ENCODE data around the gene ANGPTL7. TPM values are rescaled to one million over a fixed set of nuclear protein-coding genes. Genes with fewer than 3 reads are reported as not detected.

ANGPTL7 gene
- total and polyA plus RNA-seq, 10 donors, result 0.18 to 1.7 TPM; not detected in 8

DNA sequence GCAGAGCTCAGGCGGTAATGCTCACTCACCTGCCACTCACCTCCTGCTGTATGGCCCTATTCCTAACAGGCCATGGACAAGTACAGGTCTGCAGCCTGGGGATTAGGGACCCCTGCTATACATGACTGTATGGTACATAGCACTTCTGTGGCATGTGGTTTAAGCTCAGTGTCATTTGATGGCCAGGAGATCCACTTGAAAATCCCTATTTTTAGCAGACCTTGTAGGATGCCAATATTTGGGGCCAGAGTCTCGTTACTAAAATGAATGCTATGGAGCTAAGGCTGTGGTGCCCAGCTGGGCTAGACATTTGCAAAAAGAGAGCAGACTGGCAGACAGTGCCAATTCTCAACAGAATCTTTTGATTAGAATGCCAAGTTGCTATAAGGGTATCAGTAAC, 1.7 kb upstream of the ANGPTL7 start:
- H3K9me3 ChIP-seq, result no peaks in the 10 kb centered on the region
- no peak for DNase-seq
- no peak for TF ChIP-seq CTCF (IDR thresholded peaks at IDR 0.05 in 8 of 11, conservative IDR thresholded peaks at IDR 0.05 in 3 of 11)
- no peak for TF ChIP-seq POLR2A (IDR thresholded peaks at IDR 0.05)
- no peak for TF ChIP-seq POLR2AphosphoS5 (IDR thresholded peaks at IDR 0.05)
- intact Hi-C loops (cut with DNase I; ENCODE audit: low total_unique reads), result no loop called here
- WGBS, 5 donors, result 76 to 94% (median 84%) methylated on average over 2 of the region's 2 CpGs
- no peaks in the 10 kb centered on the region for H3K27me3 ChIP-seq (replicated peaks in 1 of 7)
- H3K4me3 ChIP-seq, result no peak overlapping the region
- H3K4me1 ChIP-seq, result no peaks in the 10 kb centered on the region
- no peak overlapping the region for H3K27ac ChIP-seq
- peaks cover 0 to 100% (median 43%) of the 10 kb centered on the region in 6 donors for H3K36me3 ChIP-seq

GRCh38 chr1:11187931-11188330, 1.2 kb upstream of the ANGPTL7 start:
- no peak for DNase-seq
- no peak for TF ChIP-seq POLR2AphosphoS5 (IDR thresholded peaks at IDR 0.05)
- no peak for TF ChIP-seq POLR2A (IDR thresholded peaks at IDR 0.05)
- no peak for TF ChIP-seq CTCF (IDR thresholded peaks at IDR 0.05 in 8 of 11, conservative IDR thresholded peaks at IDR 0.05 in 3 of 11)
- no peak overlapping the region for H3K4me3 ChIP-seq
- intact Hi-C loops (cut with DNase I; ENCODE audit: low total_unique reads), result no loop called here
- no peaks in the 10 kb centered on the region for H3K27me3 ChIP-seq (replicated peaks in 1 of 7)
- no peak overlapping the region for H3K27ac ChIP-seq
- H3K9me3 ChIP-seq, result no peaks in the 10 kb centered on the region
- H3K36me3 ChIP-seq, result peaks cover 0 to 100% (median 45%) of the 10 kb centered on the region in 6 donors
- 83 to 95% (median 91%) methylated on average over 2 of the region's 2 CpGs for WGBS, 5 donors
- H3K4me1 ChIP-seq, result no peaks in the 10 kb centered on the region

DNA sequence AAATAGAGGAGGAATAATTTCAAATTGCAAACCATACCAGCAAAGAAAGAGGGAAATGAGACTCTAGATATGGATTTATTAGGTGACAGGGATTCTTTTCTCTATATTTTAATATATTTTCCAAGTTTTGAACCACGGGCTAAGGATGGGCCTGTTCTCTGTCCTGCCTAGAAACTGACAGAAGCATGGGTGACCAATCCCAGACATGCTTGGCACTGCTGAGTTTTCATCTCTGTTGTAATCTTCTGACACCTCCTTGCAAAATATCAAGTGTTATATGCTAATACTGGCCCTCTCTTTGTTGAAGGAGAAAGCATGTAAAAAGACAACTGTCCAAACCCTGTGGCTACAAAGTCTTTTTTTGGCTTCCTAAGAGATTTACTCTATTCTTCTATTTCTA, 774 bp upstream of the ANGPTL7 start:
- peaks cover 0 to 100% (median 47%) of the 10 kb centered on the region in 6 donors for H3K36me3 ChIP-seq
- H3K4me3 ChIP-seq, result no peak overlapping the region
- WGBS, 5 donors, result 73 to 91% (median 85%) methylated on average over 1 of the region's 1 CpG
- H3K4me1 ChIP-seq, result no peaks in the 10 kb centered on the region
- TF ChIP-seq POLR2A (IDR thresholded peaks at IDR 0.05), result no peak
- no peak for TF ChIP-seq CTCF (IDR thresholded peaks at IDR 0.05 in 8 of 11, conservative IDR thresholded peaks at IDR 0.05 in 3 of 11)
- TF ChIP-seq POLR2AphosphoS5 (IDR thresholded peaks at IDR 0.05), result no peak
- intact Hi-C loops (cut with DNase I; ENCODE audit: low total_unique reads), result no loop called here
- H3K9me3 ChIP-seq, result no peaks in the 10 kb centered on the region
- no peak for DNase-seq
- no peak overlapping the region for H3K27ac ChIP-seq
- no peaks in the 10 kb centered on the region for H3K27me3 ChIP-seq (replicated peaks in 1 of 7)

- no peaks in the 10 kb centered on the region for H3K27me3 ChIP-seq (replicated peaks in 1 of 7)
- DNase-seq, result no peak
- peaks cover 2 to 100% (median 83%) of the 10 kb centered on the region in 6 donors for H3K36me3 ChIP-seq
- intact Hi-C loops (cut with DNase I; ENCODE audit: low total_unique reads), result no loop called here
- no peaks in the 10 kb centered on the region for H3K4me1 ChIP-seq
- H3K27ac ChIP-seq, result no peak overlapping the region
- H3K4me3 ChIP-seq, result no peak overlapping the region
- 95 to 96% (median 95%) methylated on average over 9 to 11 of the region's 11 CpGs for WGBS, 5 donors
- TF ChIP-seq CTCF (IDR thresholded peaks at IDR 0.05 in 8 of 11, conservative IDR thresholded peaks at IDR 0.05 in 3 of 11) (no peak), POLR2A (IDR thresholded peaks at IDR 0.05) (no peak), POLR2AphosphoS5 (IDR thresholded peaks at IDR 0.05) (no peak)
- no peaks in the 10 kb centered on the region for H3K9me3 ChIP-seq
These were observed 4.2 kb downstream of the ANGPTL7 start for GRCh38 chr1:11193376-11193775.
